NCI-H748 treated with DMSO at 0.1 percent for 48 hours (cell line): Measurements from ENCODE around the gene TNS1.

Source experiments
- DNase-seq: peaks from one replicate; lab custom pipeline; 2025; lab: John Stamatoyannopoulos, UW

The TNS1 gene

DNA sequence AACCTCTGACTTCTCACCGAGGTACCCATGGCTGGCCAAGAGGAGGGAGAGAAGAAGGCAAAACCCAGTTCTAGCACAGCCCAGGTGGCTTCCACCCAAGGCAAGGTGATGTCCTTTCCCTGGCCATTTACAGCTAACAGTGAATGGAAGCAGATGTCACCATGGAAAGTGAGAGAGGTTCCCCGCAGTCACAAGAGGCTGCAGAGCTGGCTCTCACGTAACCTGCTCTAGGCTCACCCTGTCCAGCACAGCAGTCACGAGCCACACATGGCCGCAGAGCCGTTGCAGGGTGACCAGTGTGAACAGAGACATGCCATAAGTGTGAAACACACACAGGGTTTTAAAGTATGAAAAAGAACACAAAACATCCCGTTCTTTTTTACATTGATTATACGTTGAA lies 169.4 kb downstream of the TNS1 start:
- DNase-seq = no peak

DNA sequence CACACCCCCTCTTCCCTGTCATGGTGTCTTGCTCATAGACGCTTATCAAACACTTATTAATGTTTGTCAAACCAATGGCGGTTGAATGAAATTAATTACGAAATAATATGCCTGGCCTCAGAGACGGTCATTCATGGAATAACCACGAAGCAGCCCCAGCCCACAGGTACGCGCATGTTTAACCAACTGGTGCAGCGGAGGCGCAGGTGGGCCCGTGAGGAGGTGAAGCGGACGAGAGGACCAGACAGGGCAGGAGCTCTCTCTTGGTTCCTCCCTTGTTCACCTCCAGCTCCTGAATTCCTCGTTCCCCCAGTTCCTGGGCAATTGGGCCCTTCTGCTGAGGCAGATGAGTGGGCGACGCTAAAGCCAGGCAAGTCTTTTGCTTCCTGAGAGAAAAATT lies 169.8 kb downstream of the TNS1 start:
- DNase-seq = no peak

GRCh38 chr2:217832115-217832514 lies 170.7 kb downstream of the TNS1 start:
- DNase-seq = no peak

DNA sequence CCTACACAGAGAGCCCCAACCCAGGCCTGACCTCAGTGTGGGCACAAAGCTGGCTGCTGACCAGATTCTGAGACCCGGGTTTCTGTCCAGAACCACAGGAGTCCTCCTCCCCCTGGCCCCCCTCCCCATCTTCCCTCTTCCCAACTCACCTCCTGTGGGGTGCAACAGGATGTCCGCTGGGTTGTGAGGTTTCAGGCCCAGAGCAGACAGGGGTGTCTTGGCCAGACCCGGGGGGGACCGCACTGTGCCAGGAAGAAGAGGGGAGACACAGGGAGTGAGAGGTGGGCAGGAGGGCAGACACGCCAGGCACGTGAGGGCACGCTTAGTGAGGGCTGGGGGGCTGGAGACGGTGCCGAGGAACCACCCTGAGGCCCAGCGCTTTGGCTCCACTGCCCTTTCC lies 171.5 kb downstream of the TNS1 start:
- DNase-seq = no peak

DNA sequence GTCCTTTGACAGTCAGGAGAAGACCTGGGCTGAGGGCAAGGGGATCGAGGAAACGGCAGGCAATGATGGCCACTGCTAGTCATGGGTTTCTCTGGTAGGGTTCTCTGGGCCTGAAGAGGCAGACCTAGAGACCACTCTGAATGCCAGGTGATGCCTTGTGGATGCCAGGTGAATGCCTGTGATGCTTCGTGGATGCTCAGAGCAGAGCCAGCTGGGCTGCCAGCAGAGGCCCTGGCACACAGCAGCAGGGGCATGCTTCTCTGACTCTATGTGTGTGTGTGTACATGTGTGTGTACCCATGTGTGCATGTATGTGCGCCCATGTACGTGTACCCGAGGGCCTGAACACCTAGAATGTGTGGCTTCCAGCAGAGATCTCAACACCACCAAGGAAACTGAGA lies 172.0 kb downstream of the TNS1 start:
- DNase-seq = no peak

- no peak for DNase-seq
Measured at GRCh38 chr2:217830061-217830460, 172.7 kb downstream of the TNS1 start.

DNA sequence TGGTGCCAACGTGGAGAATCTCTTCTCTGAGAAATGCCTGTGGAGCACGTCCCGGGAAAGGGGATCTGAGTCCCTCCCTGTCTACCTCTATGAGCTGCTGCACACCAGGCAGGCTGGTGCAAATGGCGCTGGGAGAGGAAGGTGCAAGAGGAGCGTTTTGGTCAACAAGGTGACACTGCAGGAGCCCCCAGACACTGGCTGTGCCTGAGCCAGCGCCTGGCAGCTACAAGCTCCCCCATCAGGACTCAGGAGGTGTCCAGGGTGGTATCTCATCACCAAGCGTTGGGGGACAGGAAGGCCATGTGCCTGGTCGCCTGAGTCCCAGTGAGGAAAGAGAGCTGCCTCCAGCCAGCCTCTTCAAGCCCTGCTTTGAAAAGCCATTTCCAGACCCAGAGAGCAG lies 173.4 kb downstream of the TNS1 start:
- no peak for DNase-seq

- no peak for DNase-seq
Measured at GRCh38 chr2:217828336-217828735, 174.5 kb downstream of the TNS1 start.

GRCh38 chr2:217827430-217828201 lies 175.2 kb downstream of the TNS1 start:
- no peak for DNase-seq

- no peak for DNase-seq
Measured at GRCh38 chr2:217826991-217827390, 175.8 kb downstream of the TNS1 start.

DNA sequence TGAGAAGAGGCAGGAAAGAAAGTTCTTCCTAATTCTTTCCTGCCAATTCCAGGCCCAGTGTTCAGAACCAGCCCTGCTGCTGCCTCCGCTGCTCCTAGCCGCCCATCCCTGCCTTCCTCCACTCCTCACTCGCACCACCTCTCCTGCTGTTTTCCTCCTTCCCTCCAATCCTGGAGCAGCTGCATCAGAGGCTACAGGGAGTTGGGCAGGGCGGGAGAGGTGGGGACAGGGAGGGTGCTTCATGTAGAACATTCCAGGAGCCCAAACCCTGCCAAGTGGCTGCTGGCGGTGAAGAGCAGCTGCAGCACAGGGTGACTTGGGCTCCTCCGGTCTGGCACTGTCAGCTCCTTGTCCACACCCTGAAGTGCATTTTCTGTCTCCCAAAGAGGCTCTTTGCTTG lies 176.3 kb downstream of the TNS1 start:
- DNase-seq = no peak

GRCh38 chr2:217825469-217826235 lies 177.1 kb downstream of the TNS1 start:
- DNase-seq = no peak

- no peak for DNase-seq
Measured at GRCh38 chr2:217824223-217824622, 178.6 kb downstream of the TNS1 start.

GRCh38 chr2:217823626-217824025 lies 179.2 kb downstream of the TNS1 start:
- DNase-seq = no peak

- DNase-seq = no peak
Measured at GRCh38 chr2:217822296-217823252, 180.2 kb downstream of the TNS1 start.

DNA sequence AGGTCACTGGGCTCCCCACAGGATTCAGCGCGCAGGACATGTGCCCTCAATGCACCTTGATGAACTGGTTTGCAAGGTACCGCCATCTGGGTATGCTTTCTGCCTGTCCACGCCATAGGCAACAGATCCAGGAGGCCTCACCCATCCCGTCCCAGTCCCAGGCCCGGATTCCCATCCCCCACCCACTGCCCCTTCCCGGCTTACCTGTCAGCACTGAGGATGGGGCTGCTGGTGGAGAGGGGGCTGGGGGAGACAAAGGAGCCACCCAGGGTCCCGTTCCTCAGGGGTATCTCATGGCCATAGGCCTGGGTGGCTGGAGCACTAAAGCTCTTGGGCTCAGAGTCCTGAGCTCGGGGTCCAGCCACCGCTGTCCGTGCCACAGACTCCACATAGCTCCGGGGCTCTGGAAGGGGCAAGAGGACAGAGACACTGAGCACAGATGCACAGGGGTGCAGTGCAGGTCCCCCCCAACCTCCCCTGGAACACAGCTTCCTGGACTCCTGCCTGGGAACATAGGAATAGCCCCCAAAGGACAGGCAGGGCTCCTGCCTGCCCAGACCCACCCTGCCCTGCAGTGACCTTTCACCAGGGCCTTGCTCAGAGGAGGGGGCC lies 181.2 kb downstream of the TNS1 start:
- DNase-seq = no peak

DNA sequence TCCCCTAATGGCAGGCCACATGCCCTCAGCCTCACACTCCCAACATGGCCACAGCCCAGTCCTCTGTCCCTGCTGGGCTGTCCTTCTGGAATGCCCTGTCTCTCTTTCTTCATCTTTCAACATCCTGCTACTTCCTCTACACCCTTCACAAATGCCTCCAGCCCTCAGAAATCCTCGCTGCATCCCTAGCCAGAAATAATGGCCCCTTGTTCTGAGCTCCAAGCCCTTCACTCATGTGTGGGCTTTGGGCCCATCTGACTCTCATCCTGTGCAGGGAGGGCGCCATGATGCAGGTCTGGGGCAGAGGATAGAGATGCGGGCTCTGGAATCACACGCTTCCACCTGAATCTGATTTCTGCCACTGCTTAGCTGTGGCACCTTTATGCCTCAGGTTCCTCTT lies 181.9 kb downstream of the TNS1 start:
- no peak for DNase-seq

DNA sequence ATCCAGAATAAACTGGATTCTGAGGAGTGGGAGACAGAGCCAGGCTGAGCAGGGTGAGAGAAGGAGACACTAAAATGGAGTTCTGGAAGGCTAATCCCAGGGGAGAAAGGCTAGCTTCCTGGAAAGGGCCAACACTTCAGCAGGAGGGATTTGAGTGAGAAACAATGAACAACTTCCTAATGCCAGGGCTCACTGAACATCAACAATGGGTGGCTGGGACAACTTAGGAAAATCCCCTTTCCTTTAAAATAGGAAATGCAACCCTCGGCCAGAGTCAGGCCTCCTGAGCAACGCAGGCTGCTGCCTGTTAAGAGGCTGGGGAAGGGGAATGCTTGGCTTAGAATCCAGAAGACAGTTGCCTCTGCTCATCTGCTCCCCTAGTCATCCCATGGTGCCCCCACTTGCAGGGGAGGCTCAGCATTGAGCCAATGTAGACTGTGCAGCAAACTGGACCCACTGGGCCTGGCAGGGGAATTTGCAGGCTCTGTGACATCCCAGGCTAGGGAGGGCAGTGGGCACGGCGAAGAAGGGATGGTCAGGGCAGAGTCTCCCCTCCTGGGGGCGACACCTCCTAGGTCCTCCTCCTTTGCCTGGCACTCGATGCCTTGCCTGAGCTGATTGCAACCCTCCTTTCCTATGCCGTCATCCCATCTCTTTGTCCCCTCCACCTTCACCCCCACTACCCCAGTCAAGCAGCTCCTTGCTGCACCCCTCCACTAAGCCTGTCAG lies 182.5 kb downstream of the TNS1 start:
- no peak for DNase-seq

DNA sequence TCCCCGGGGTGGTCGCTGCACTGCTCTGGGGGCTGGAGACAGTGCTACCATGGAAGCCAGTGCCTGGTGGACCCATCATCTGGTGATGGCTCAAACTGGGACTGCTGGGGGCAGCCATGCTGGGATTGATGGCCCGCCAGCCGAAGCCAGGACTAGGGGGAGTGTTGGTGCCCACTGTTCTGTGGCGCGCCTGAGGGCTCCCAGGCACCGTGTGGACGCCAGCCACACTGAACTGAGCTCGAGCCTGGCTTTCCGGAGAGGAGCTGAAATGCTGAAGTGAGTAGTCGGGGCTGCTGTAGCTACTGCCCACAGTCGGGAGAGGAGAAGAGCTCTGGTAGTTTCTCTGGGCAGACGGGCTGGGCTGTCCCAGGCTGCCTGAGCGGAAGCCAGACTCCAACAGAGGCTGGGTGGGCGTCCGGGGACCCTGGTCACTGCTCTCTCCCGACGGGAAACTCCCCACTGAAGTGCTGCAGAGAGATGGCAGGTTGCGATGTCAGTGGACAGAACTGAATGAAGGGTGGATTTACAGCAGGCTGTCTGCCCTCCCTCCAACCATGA lies 184.4 kb downstream of the TNS1 start:
- no peak for DNase-seq

DNA sequence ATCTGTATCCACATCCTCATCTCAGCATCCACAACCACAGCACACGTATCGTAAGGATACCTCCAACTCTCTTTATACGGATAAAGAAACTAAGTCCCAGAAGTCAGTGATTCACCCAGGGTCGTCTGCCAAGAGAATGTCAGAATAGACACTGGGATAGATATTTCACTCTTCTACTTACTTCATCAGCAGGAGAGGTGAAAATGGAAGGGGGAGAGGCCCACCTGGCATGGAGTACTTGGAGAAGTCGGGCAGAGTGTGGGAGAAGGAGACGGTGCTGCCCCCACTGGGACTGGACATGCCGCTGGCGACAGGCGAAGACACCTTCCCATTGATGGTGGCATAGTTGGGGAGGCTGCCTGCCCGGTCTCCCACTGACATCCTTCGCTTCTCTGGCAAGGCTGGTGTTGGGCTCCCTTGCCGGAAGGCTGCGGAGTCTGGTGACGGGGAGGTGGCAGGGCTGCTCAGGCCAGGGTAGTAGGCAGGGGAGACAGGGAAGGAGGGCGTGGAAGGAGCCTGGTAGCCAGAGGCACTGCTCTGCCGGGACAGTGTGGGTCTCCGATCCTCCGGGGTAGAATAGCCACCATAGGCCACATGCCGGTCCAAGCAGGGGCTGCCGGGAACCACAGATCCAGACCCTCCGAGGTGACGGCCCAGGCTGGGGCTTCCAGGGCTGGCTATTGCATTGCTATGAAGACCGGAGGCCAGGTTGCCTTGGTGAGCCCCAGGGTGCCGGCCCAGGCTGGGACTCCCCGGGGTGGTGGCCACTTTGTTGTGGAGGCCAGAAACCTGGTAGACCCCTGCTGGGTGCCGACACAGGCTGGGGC lies 185.1 kb downstream of the TNS1 start:
- no peak for DNase-seq
